OCI-LY7 (cell line): ENCODE data around the gene CDCA4. TPM values are rescaled to one million over a fixed set of nuclear protein-coding genes. Genes with fewer than 3 reads are reported as not detected.

Source experiments
- BruUV-seq: library from RNA; stranded (reverse); fragments of 400-500 nt; replicated peaks from 2 replicates; lab custom pipeline; 2021; lab: Mats Ljungman, UMichigan
- CTCF ChIA-PET: fragments of 300-600 bp; sonication (Branson Sonifier 250); formaldehyde crosslinking; loops from one replicate; lab custom pipeline; 2022; ENCODE audit warnings: antibody characterized with exemption; ENCODE audit not compliant: unreplicated experiment; lab: Charles Lee
- POLR2A ChIA-PET: fragments of 300-600 bp; sonication (Branson Sonifier 250); formaldehyde crosslinking; loops from one replicate; lab custom pipeline; 2022; ENCODE audit warnings: antibody characterized with exemption; lab: Charles Lee
- DNase-seq: peaks from one replicate; pipeline ENCODE4 v3.0.0-alpha.2; 2015; ENCODE audit warnings: low spot score
- H2AFZ ChIP-seq: fragments of 200-600 bp; sonication (generic), shearing (Covaris generic); 2 replicates; pipeline ENCODE4 v1.6.1; 2014; ENCODE audit warnings: mild to moderate bottlenecking, antibody characterized with exemption, low read length, moderate library complexity
- H3K27ac ChIP-seq: fragments of 200-600 bp; sonication (generic); 2 replicates; pipeline ENCODE4 v1.5.1; 2014; ENCODE audit warnings: mixed run types, low read depth, mild to moderate bottlenecking, moderate library complexity, low read length, inconsistent platforms; ENCODE audit not compliant: poor library complexity, severe bottlenecking
- H3K36me3 ChIP-seq: fragments of 200-600 bp; sonication (generic); 2 replicates; pipeline ENCODE4 v1.6.1; 2014; ENCODE audit warnings: mild to moderate bottlenecking, antibody characterized with exemption, low read length, moderate library complexity, mixed read lengths; ENCODE audit not compliant: insufficient read depth
- H3K4me1 ChIP-seq: fragments of 200-600 bp; sonication (generic); 2 replicates; pipeline ENCODE4 v1.5.1; 2014; ENCODE audit warnings: mild to moderate bottlenecking, low read length; ENCODE audit not compliant: insufficient read depth, poor library complexity, severe bottlenecking
- H3K4me2 ChIP-seq: fragments of 200-600 bp; sonication (generic); 2 replicates; pipeline ENCODE4 v1.6.1; 2014; ENCODE audit warnings: mild to moderate bottlenecking, low read length
- H3K4me3 ChIP-seq: fragments of 200-600 bp; sonication (generic); 2 replicates; pipeline ENCODE4 v1.5.1; 2014; ENCODE audit warnings: mild to moderate bottlenecking, low read depth, low read length; ENCODE audit not compliant: poor library complexity, severe bottlenecking
- H3K79me2 ChIP-seq: fragments of 200-600 bp; sonication (generic); 2 replicates; pipeline ENCODE4 v1.6.1; 2016; ENCODE audit warnings: low read depth, mild to moderate bottlenecking, low read length, moderate library complexity, mixed read lengths; ENCODE audit not compliant: insufficient read depth
- H3K9me2 ChIP-seq: fragments of 200-600 bp; sonication (generic); 2 replicates; pipeline ENCODE4 v1.6.1; 2016; ENCODE audit warnings: mild to moderate bottlenecking, low read length, mixed read lengths; ENCODE audit not compliant: insufficient read depth
- H3K9me3 ChIP-seq: fragments of 200-600 bp; sonication (generic); 2 replicates; pipeline ENCODE4 v1.6.1; 2014; ENCODE audit warnings: mild to moderate bottlenecking, mixed run types, low read length, mixed read lengths
- H4K20me1 ChIP-seq: fragments of 200-600 bp; sonication (generic); 2 replicates; pipeline ENCODE4 v1.6.1; 2014; ENCODE audit warnings: mild to moderate bottlenecking, antibody characterized with exemption, low read length, moderate library complexity, mixed read lengths; ENCODE audit not compliant: insufficient read depth
- CTCF ChIP-seq: fragments of 200-600 bp; sonication (generic); conservative IDR thresholded peaks from 2 replicates; pipeline ENCODE4 v1.5.1; 2014; ENCODE audit warnings: mild to moderate bottlenecking, antibody characterized with exemption, low read length, moderate library complexity, mixed read lengths
- EZH2phosphoT487 ChIP-seq: fragments of 200-600 bp; sonication (generic); IDR thresholded peaks from 2 replicates; pipeline ENCODE4 v1.6.1; 2018; ENCODE audit warnings: low read depth, borderline replicate concordance, mild to moderate bottlenecking, mixed run types, antibody characterized with exemption, low read length, moderate library complexity, mixed read lengths
- intact Hi-C: fragments of 100-400 bp; cut with micrococcal nuclease; formaldehyde crosslinking; loops from one replicate; pipeline ENCODE4 v1.10.0; 2022; ENCODE audit not compliant: unreplicated experiment
- total RNA-seq, 2 experiments: library from RNA; depleted of rRNA in 1 of 2; stranded (reverse); fragments of >200 nt in 1 of 2; shearing (Covaris generic) in 1 of 2; gene quantifications; 2 replicates each; pipeline ENCODE4 v1.2.3, GENCODE V29; 2014 to 2022

The CDCA4 gene
- total RNA-seq, 2 experiments from 2014 or later: 74.0 to 109 TPM

DNA sequence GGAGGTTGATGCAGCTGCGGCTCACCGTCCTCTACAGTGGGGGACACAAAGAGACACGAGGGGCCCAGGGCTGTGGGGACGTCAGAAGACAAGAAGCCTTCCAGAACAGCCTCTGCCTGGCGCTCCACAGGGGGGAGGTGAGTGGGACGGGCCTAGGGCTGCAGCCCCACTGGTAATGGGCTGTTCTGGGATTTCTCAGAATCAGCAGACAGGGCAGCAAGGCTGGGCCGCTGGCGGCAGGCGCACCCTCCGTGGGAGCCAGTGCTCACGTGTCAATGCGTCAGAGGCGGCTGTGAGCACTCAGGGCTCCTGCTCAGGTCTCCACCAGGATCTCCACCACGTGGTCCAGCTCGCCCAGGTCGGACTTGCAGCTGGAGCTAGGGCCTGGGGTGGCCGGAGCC is 10.0 kb downstream of the CDCA4 start:
- POLR2A ChIA-PET: interaction anchor here (0.6 kb wide), 1 partner anchor 11 kb away, joined by 3 read pairs; no protein-coding TSS in a partner anchor
- Histone ChIP-seq H3K4me1 (peaks cover 34% of the 10 kb centered on the region), H3K27ac (no peak overlapping the region), H3K79me2 (peaks cover 74% of the 10 kb centered on the region), H3K4me3 (no peak overlapping the region), H2AFZ (no peak overlapping the region), H3K9me2 (no peaks in the 10 kb centered on the region), H3K4me2 (no peak overlapping the region), H4K20me1 (peaks cover 49% of the 10 kb centered on the region), H3K36me3 (peaks cover 97% of the 10 kb centered on the region), H3K9me3 (no peaks in the 10 kb centered on the region)
- no peak for DNase-seq
- CTCF ChIA-PET: no interaction called here
- TF ChIP-seq EZH2phosphoT487: no peak
- no peak for TF ChIP-seq CTCF
- no TSS peak for BruUV-seq
- intact Hi-C loops: no loop called here

DNA sequence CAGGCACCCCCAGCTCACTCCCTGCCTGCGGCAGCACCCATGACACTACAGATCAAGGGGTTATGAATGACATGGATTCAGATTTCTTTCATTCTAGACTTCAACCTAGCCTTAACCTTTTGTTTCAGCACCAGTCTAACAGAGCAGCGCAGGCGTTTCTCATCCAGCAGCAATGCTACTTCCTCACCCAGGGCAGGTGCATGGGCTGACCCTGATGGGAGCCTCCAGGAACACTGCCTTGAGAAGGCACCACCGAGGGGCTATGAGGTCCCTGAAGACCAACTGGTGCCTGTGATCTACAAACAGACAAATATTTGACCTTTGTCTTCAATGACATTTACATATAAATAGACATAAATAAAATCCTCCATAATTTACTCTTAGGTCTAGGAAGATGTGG is 10.8 kb downstream of the CDCA4 start:
- Histone ChIP-seq H3K4me2 (no peak overlapping the region), H3K9me3 (no peaks in the 10 kb centered on the region), H4K20me1 (peaks cover 43% of the 10 kb centered on the region), H3K27ac (no peak overlapping the region), H2AFZ (no peak overlapping the region), H3K4me3 (no peak overlapping the region), H3K36me3 (peaks cover 94% of the 10 kb centered on the region), H3K79me2 (peaks cover 67% of the 10 kb centered on the region), H3K9me2 (no peaks in the 10 kb centered on the region), H3K4me1 (peaks cover 26% of the 10 kb centered on the region)
- TF ChIP-seq EZH2phosphoT487 (no peak), CTCF (no peak)
- intact Hi-C loops: no loop called here
- DNase-seq: no peak
- CTCF ChIA-PET: no interaction called here
- BruUV-seq: TSS peak; percentile 39
- POLR2A ChIA-PET: no interaction called here

GRCh38 chr14:105007593-105008264 is 13.2 kb downstream of the CDCA4 start:
- H3K4me3 ChIP-seq: no peak overlapping the region
- peaks cover 21% of the 10 kb centered on the region for H4K20me1 ChIP-seq
- no peak for TF ChIP-seq CTCF
- TF ChIP-seq EZH2phosphoT487: no peak
- intact Hi-C loops: no loop called here
- BruUV-seq: no TSS peak
- no peak overlapping the region for H2AFZ ChIP-seq
- H3K9me2 ChIP-seq: no peaks in the 10 kb centered on the region
- DNase-seq: no peak
- H3K4me2 ChIP-seq: no peak overlapping the region
- no peaks in the 10 kb centered on the region for H3K9me3 ChIP-seq
- peaks cover 77% of the 10 kb centered on the region for H3K36me3 ChIP-seq
- H3K27ac ChIP-seq: no peak overlapping the region
- peaks cover 2% of the 10 kb centered on the region for H3K4me1 ChIP-seq
- peaks cover 43% of the 10 kb centered on the region for H3K79me2 ChIP-seq
- ChIA-PET CTCF (no interaction called here), POLR2A (no interaction called here)
